Stomach (tissue), 9 donors: ENCODE data around the gene CTTNBP2. TPM values are rescaled to one million over a fixed set of nuclear protein-coding genes. Genes with fewer than 3 reads are reported as not detected.

Experiments used
- DNase-seq, 2 donors: peaks; one replicate each; pipeline versions ENCODE4 v3.0.0 to v3.0.0-alpha.2; 2013 to 2019
- H3K27ac ChIP-seq, 5 donors: fragments of 200-600 bp in 4 of 5; sonication (generic) in 4 of 5; one replicate each; pipeline ENCODE4 v1.5.1; 2013 to 2019; ENCODE audit warnings: mild to moderate bottlenecking in 1 of 5, moderate library complexity in 1 of 5
- H3K27me3 ChIP-seq, 3 donors: fragments of 200-600 bp; sonication (generic); one replicate each; pipeline ENCODE4 v1.5.1; 2017 to 2019; ENCODE audit warnings: mixed run types in 1 of 3
- H3K36me3 ChIP-seq, 4 donors: fragments of 200-600 bp; sonication (generic); 1 replicate in 3 of 4; 2 replicates in 1 of 4; pipeline ENCODE4 v1.5.1; 2016 to 2019
- H3K4me1 ChIP-seq, 4 donors: fragments of 200-600 bp; sonication (generic); one replicate each; pipeline ENCODE4 v1.5.1; 2016 to 2019
- H3K4me3 ChIP-seq, 4 donors: fragments of 200-600 bp; sonication (generic) in 3 of 4; one replicate each; pipeline ENCODE4 v1.5.1; 2016 to 2019; ENCODE audit warnings: mild to moderate bottlenecking in 1 of 4
- H3K9me3 ChIP-seq, 4 donors: fragments of 200-600 bp; sonication (generic); one replicate each; pipeline ENCODE4 v1.5.1; 2016 to 2019
- CTCF ChIP-seq, 7 experiments: fragments of 450-650 bp in 4 of 7; fragments of 200-600 bp in 3 of 7; sonication (generic) in 3 of 7; IDR thresholded peaks; one replicate each; pipeline ENCODE4 v1.5.1; 2016 to 2019; ENCODE audit warnings: antibody characterized with exemption in 7 of 7, control low read depth in 2 of 7, mild to moderate bottlenecking in 1 of 7
- EP300 ChIP-seq: sonication (generic); formaldehyde crosslinking; IDR thresholded peaks from one replicate; pipeline ENCODE4 v1.6.1; 2017; ENCODE audit warnings: antibody characterized with exemption
- POLR2A ChIP-seq, 4 donors: fragments of 450-650 bp; IDR thresholded peaks; one replicate each; pipeline ENCODE4 v1.6.1; 2016; ENCODE audit warnings: antibody characterized with exemption in 4 of 4, control low read depth in 2 of 4, mild to moderate bottlenecking in 1 of 4, moderate library complexity in 1 of 4
- POLR2AphosphoS5 ChIP-seq, 3 donors: sonication (generic); formaldehyde crosslinking; IDR thresholded peaks; one replicate each; pipeline ENCODE4 v1.6.1; 2016; ENCODE audit warnings: antibody characterized with exemption in 3 of 3
- WGBS, 5 donors: extraction: QIAGEN DNeasy Blood & Tissue Kit in 3 of 5; methylation state at CpG; one replicate each; pipeline versions ENCODE4 v1.1.5 to v1.1.7; 2013 to 2018; 5-methylcytosine and 5-hydroxymethylcytosine counted together
- intact Hi-C: fragments of 100-400 bp; cut with DNase I; formaldehyde crosslinking; loops from one replicate; pipeline ENCODE4 v1.15.1; 2023; ENCODE audit warnings: low total_unique reads
- polyA plus RNA-seq, 3 donors: library from polyadenylated mRNA; stranded (reverse); fragments of 200-250 nt; gene quantifications; one replicate each; pipeline ENCODE4 v1.2.3, GENCODE V29; 2013
- total RNA-seq, 5 donors: library from RNA; depleted of rRNA; stranded (reverse); fragments of >200 nt; gene quantifications; one replicate each; pipeline versions ENCODE4 v1.1.0 to v1.2.3, GENCODE V29; 2014 to 2016
- donor health status: healthy with polysubstance abuse.
- donor health status: Bipolar disorder and iron deficiency.
- donor health status: healthy.

Gene CTTNBP2
- total and polyA plus RNA-seq, 8 donors = 0.62 to 56.4 (median 5.6) TPM

GRCh38 chr7:117682681-117683385 lies 190.4 kb downstream of the CTTNBP2 start:
- H3K9me3 ChIP-seq = no peaks in the 10 kb centered on the region
- no peaks in the 10 kb centered on the region for H3K36me3 ChIP-seq
- intact Hi-C loops = no loop called here
- no peak for DNase-seq
- WGBS, 5 donors = 64 to 81% (median 75%) methylated on average over 5 of the region's 5 CpGs
- TF ChIP-seq POLR2AphosphoS5 (IDR thresholded peaks at IDR 0.05) (no peak), EP300 (no peak), POLR2A (IDR thresholded peaks at IDR 0.05) (no peak), CTCF (IDR thresholded peaks at IDR 0.05) (no peak)
- H3K27ac ChIP-seq = no peak overlapping the region
- no peak overlapping the region for H3K4me3 ChIP-seq
- peaks cover 0 to 3% (median 0%) of the 10 kb centered on the region in 3 donors for H3K27me3 ChIP-seq
- no peaks in the 10 kb centered on the region for H3K4me1 ChIP-seq

GRCh38 chr7:117679120-117679519 lies 194.1 kb downstream of the CTTNBP2 start:
- Histone ChIP-seq H3K4me3 (no peak overlapping the region), H3K9me3 (no peaks in the 10 kb centered on the region), H3K27ac (no peak overlapping the region), H3K36me3 (no peaks in the 10 kb centered on the region), H3K4me1 (peaks cover 0 to 2% (median 0%) of the 10 kb centered on the region in 4 donors), H3K27me3 (peaks cover 0 to 5% (median 0%) of the 10 kb centered on the region in 3 donors)
- intact Hi-C loops = no loop called here
- TF ChIP-seq POLR2AphosphoS5 (IDR thresholded peaks at IDR 0.05) (no peak), CTCF (IDR thresholded peaks at IDR 0.05) (no peak), EP300 (no peak), POLR2A (IDR thresholded peaks at IDR 0.05) (no peak)
- DNase-seq = no peak
- WGBS, 5 donors = 77 to 95% (median 89%) methylated on average over 3 of the region's 3 CpGs

- no peak for TF ChIP-seq POLR2AphosphoS5 (IDR thresholded peaks at IDR 0.05)
- TF ChIP-seq POLR2A (IDR thresholded peaks at IDR 0.05) = no peak
- no peak for TF ChIP-seq EP300
- no peak for TF ChIP-seq CTCF (IDR thresholded peaks at IDR 0.05)
- no peak overlapping the region for H3K27ac ChIP-seq
- H3K27me3 ChIP-seq = peaks cover 0 to 5% (median 0%) of the 10 kb centered on the region in 3 donors
- H3K36me3 ChIP-seq = no peaks in the 10 kb centered on the region
- no peak for DNase-seq
- no peak overlapping the region for H3K4me3 ChIP-seq
- H3K4me1 ChIP-seq = peaks cover 0 to 15% (median 0%) of the 10 kb centered on the region in 4 donors
- intact Hi-C loops = no loop called here
- H3K9me3 ChIP-seq = no peaks in the 10 kb centered on the region
- WGBS, 5 donors = 66 to 83% (median 75%) methylated on average over 3 of the region's 3 CpGs
Measured at GRCh38 chr7:117675497-117676435, 197.5 kb downstream of the CTTNBP2 start.

- Histone ChIP-seq H3K9me3 (no peaks in the 10 kb centered on the region), H3K4me3 (no peak overlapping the region), H3K27ac (no peak overlapping the region), H3K36me3 (no peaks in the 10 kb centered on the region), H3K27me3 (peaks cover 0 to 5% (median 0%) of the 10 kb centered on the region in 3 donors), H3K4me1 (peaks cover 0 to 15% (median 0%) of the 10 kb centered on the region in 4 donors)
- intact Hi-C loops = no loop called here
- 5 to 14% (median 12%) methylated on average over 3 of the region's 3 CpGs for WGBS, 5 donors
- DNase-seq = peak in 1 of 2 donors; percentile 18
- TF ChIP-seq CTCF (IDR thresholded peaks at IDR 0.05) (no peak), EP300 (no peak), POLR2AphosphoS5 (IDR thresholded peaks at IDR 0.05) (no peak), POLR2A (IDR thresholded peaks at IDR 0.05) (no peak)
Measured at GRCh38 chr7:117674617-117675016, 198.6 kb downstream of the CTTNBP2 start.
